Measurements from ENCODE around the gene ORMDL1. TPM values are rescaled to one million over a fixed set of nuclear protein-coding genes. Genes with fewer than 3 reads are reported as not detected.

ORMDL1 gene
- total RNA-seq, 1 donor from 2014 or later = 27.7 TPM

- Histone ChIP-seq H3K9me3 (replicated peaks) (no peaks in the 10 kb centered on the region), H3K4me1 (peaks cover 9% of the 10 kb centered on the region), H3K36me3 (peaks cover 25% of the 10 kb centered on the region), H3K4me3 (no peak overlapping the region), H3K27me3 (ENCODE audit: low read depth) (no peaks in the 10 kb centered on the region), H3K27ac (replicated peaks) (no peak overlapping the region)
- DNase-seq = no peak
- intact Hi-C loops (cut with micrococcal nuclease) = no loop called here
- TF ChIP-seq CTCF (IDR thresholded peaks at IDR 0.05; ENCODE audit: borderline replicate concordance) = no peak
Observed at GRCh38 chr2:189799531-189799930, 15.4 kb upstream of the ORMDL1 start.

GRCh38 chr2:189799030-189799331, 14.8 kb upstream of the ORMDL1 start:
- intact Hi-C loops (cut with micrococcal nuclease) = no loop called here
- Histone ChIP-seq H3K4me1 (peaks cover 9% of the 10 kb centered on the region), H3K36me3 (peaks cover 31% of the 10 kb centered on the region), H3K4me3 (no peak overlapping the region), H3K9me3 (replicated peaks) (no peaks in the 10 kb centered on the region), H3K27me3 (ENCODE audit: low read depth) (no peaks in the 10 kb centered on the region), H3K27ac (replicated peaks) (no peak overlapping the region)
- TF ChIP-seq CTCF (IDR thresholded peaks at IDR 0.05; ENCODE audit: borderline replicate concordance) = no peak
- DNase-seq = no peak

GRCh38 chr2:189798312-189799029, 14.3 kb upstream of the ORMDL1 start:
- Histone ChIP-seq H3K27me3 (ENCODE audit: low read depth) (no peaks in the 10 kb centered on the region), H3K4me1 (peaks cover 7% of the 10 kb centered on the region), H3K36me3 (peaks cover 36% of the 10 kb centered on the region), H3K9me3 (replicated peaks) (no peaks in the 10 kb centered on the region), H3K4me3 (no peak overlapping the region), H3K27ac (replicated peaks) (no peak overlapping the region)
- DNase-seq = no peak
- intact Hi-C loops (cut with micrococcal nuclease) = no loop called here
- TF ChIP-seq CTCF (IDR thresholded peaks at IDR 0.05; ENCODE audit: borderline replicate concordance) = peak; percentile 47

- H3K27me3 ChIP-seq (ENCODE audit: low read depth) = no peaks in the 10 kb centered on the region
- no peak for TF ChIP-seq CTCF (IDR thresholded peaks at IDR 0.05; ENCODE audit: borderline replicate concordance)
- peaks cover 42% of the 10 kb centered on the region for H3K36me3 ChIP-seq
- H3K27ac ChIP-seq (replicated peaks) = peak overlapping the region; percentile 0
- peaks cover 6% of the 10 kb centered on the region for H3K4me1 ChIP-seq
- no peaks in the 10 kb centered on the region for H3K9me3 ChIP-seq (replicated peaks)
- H3K4me3 ChIP-seq = no peak overlapping the region
- DNase-seq = no peak
- intact Hi-C loops (cut with micrococcal nuclease) = no loop called here
Observed at GRCh38 chr2:189797902-189798301, 13.8 kb upstream of the ORMDL1 start.

GRCh38 chr2:189794310-189794709, 10.2 kb upstream of the ORMDL1 start:
- Histone ChIP-seq H3K4me3 (no peak overlapping the region), H3K9me3 (replicated peaks) (no peaks in the 10 kb centered on the region), H3K27me3 (ENCODE audit: low read depth) (no peaks in the 10 kb centered on the region), H3K4me1 (peaks cover 6% of the 10 kb centered on the region), H3K36me3 (peaks cover 55% of the 10 kb centered on the region), H3K27ac (replicated peaks) (no peak overlapping the region)
- intact Hi-C loops (cut with micrococcal nuclease) = no loop called here
- TF ChIP-seq CTCF (IDR thresholded peaks at IDR 0.05; ENCODE audit: borderline replicate concordance) = no peak
- no peak for DNase-seq
